ENCODE results near the gene PITPNB.
A peak's percentile ranks its signal among the peaks of the same experiment; 100 is the strongest.

Gene PITPNB

GRCh38 chr22:27804470-27805297 is 114.4 kb downstream of the PITPNB start:
- peak in 2 of 3 donors; percentile 15 to 33 for DNase-seq (ENCODE audit: low read depth in 3 of 3, low spot score in 1 of 3)

DNA sequence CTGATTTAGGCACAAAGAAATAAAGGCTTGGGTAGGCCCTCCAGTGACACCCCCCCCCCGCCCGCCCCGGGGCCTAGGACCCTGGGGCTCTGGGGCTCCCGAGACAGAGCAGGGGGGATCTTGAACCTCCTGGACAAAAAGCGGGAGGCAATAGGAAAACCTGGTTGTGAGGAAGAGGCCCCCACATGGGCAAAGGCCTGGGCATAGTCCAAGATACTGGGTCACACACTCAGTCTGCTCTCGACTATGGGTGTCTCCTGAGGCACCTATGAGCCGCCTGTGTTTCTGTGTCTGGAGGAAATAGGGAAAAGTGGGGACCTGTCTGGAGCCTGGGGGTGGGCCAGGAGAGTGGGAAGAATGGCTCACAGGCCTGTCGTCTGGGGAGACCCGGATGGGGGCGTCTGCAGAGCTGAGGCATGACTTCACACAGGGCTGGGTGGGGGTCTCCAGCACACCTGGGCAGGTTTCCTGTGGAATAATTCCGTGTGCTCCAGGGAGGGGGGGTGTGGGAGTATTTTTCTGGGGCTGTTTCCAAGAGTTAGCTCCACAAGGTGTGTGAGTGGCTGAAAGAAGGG is 115.1 kb downstream of the PITPNB start:
- DNase-seq (ENCODE audit: low read depth in 3 of 3, low spot score in 1 of 3): no peak

DNA sequence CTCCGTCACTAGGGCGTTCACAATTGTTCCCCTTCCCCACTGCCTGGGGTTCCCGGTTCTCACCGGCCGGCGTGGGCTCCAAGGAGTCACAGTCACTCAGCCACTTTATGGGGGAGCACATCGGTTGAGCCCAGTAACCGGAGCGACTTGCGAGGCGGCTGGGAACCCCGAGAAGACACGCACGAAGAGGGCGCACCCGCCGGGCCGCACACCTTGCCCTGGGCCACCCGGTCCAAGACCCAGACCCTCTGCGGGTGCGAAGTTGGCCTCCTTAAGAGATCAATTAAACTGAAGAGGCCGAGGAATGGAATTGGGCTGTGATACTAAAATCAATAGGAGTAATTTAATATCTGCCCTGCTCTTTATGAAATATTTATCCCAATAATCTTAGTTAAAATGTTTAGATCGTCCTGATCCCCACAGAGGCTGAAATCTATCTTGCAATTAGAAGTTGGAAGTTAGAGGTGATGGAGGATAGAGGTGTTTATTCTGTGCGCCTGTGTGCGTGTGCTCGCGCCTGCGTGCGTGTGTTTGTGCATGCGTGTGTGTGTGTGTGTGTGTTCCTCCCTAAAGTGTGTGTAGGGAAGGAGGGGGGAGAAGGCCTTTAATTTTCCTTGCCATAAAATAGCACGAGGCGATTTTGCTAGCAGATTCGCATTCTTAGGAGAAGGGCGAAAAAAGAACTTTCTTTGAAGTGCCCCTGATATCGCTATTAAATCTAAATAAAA is 116.5 kb downstream of the PITPNB start:
- DNase-seq (ENCODE audit: low read depth in 3 of 3, low spot score in 1 of 3): peak in 1 of 3 donors; percentile 7
